DOHH2 (cell line): Measurements from ENCODE around the gene KRTAP22-2.

Experiments used
- H3F3A ChIP-seq: fragments of 200-600 bp; sonication (generic), shearing (Covaris generic); 2 replicates; pipeline ENCODE4 v1.6.0; 2016; ENCODE audit warnings: antibody characterized with exemption, mild to moderate bottlenecking; ENCODE audit not compliant: control insufficient read depth, insufficient read depth
- H3K27ac ChIP-seq: fragments of 200-600 bp; sonication (generic); 2 replicates; pipeline ENCODE4 v1.5.1; 2014; ENCODE audit warnings: low read depth, mild to moderate bottlenecking, low read length, moderate library complexity
- H3K27me3 ChIP-seq: fragments of 200-600 bp; sonication (generic); 2 replicates; pipeline ENCODE4 v1.6.1; 2014; ENCODE audit warnings: mild to moderate bottlenecking, low read length, mixed read lengths; ENCODE audit not compliant: control insufficient read depth
- H3K36me3 ChIP-seq: fragments of 200-600 bp; sonication (generic); 2 replicates; pipeline ENCODE4 v1.6.1; 2014; ENCODE audit warnings: mild to moderate bottlenecking, low read length, moderate library complexity, mixed read lengths; ENCODE audit not compliant: control insufficient read depth
- H3K4me1 ChIP-seq: fragments of 200-600 bp; sonication (generic); 2 replicates; pipeline ENCODE4 v1.6.1; 2014; ENCODE audit warnings: mild to moderate bottlenecking, low read length, mixed read lengths; ENCODE audit not compliant: control insufficient read depth
- H3K4me2 ChIP-seq: fragments of 200-600 bp; sonication (generic); 2 replicates; pipeline ENCODE4 v1.6.0; 2014; ENCODE audit warnings: mild to moderate bottlenecking, low read length, moderate library complexity
- H3K4me3 ChIP-seq: fragments of 200-600 bp; sonication (generic); 2 replicates; pipeline ENCODE4 v1.5.1; 2014; ENCODE audit warnings: mild to moderate bottlenecking, low read length, mixed read lengths
- H3K79me2 ChIP-seq: fragments of 200-600 bp; sonication (generic); 2 replicates; pipeline ENCODE4 v1.6.1; 2014; ENCODE audit warnings: mild to moderate bottlenecking, low read length, mixed read lengths; ENCODE audit not compliant: control insufficient read depth
- H3K9me2 ChIP-seq: fragments of 200-600 bp; sonication (generic); replicated peaks from 2 replicates; pipeline ENCODE4 v1.6.1; 2014; ENCODE audit warnings: mild to moderate bottlenecking, low read length, mixed read lengths; ENCODE audit not compliant: control insufficient read depth
- H3K9me3 ChIP-seq: fragments of 200-600 bp; sonication (generic); 2 replicates; pipeline ENCODE4 v1.6.1; 2014; ENCODE audit warnings: antibody characterized with exemption, low read length, mixed read lengths; ENCODE audit not compliant: control insufficient read depth, insufficient read depth
- H4K20me1 ChIP-seq: fragments of 200-600 bp; sonication (generic); 2 replicates; pipeline ENCODE4 v1.6.0; 2014; ENCODE audit warnings: low read depth, mild to moderate bottlenecking, antibody characterized with exemption, low read length, moderate library complexity; ENCODE audit not compliant: control insufficient read depth, insufficient read depth
- EZH2phosphoT487 ChIP-seq: fragments of 200-600 bp; sonication (generic); IDR thresholded peaks from 2 replicates; pipeline ENCODE4 v1.6.1; 2017; ENCODE audit warnings: borderline replicate concordance, mild to moderate bottlenecking, antibody characterized with exemption, low read length, moderate library complexity, mixed read lengths
- TF ChIP-seq, protein P1 (sequence below): fragments of 200-600 bp; sonication (generic); IDR thresholded peaks from one replicate; pipeline ENCODE4 v1.5.1; 2014; ENCODE audit warnings: antibody characterized with exemption, mild to moderate bottlenecking, low read depth, low read length; ENCODE audit not compliant: poor library complexity, severe bottlenecking

The KRTAP22-2 gene

DNA sequence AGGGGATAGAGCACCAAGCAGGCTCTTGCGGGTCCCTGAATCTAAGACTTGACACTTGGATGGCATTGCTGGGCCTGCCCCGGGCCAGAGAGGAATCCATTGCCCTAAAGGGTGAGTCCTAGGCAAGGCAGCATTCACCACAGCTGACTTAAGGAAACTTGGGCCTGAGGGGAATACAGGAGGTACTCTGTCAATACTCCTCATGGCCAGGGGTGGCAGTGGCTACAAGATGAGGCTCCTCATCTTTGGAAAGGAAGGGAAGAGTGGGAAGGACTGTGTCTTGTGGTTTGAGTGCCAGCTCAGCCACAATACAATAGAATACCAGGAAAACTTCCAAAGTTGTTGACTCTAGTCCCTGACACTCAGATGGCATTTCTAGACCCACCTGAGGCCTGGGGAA is 15.8 kb upstream of the KRTAP22-2 start:
- Histone ChIP-seq H3K4me2 (no peak overlapping the region), H3K9me3 (no peaks in the 10 kb centered on the region), H3K27me3 (no peaks in the 10 kb centered on the region), H3K36me3 (no peaks in the 10 kb centered on the region), H3K27ac (no peak overlapping the region), H3K4me3 (no peak overlapping the region), H3F3A (no peaks in the 10 kb centered on the region), H3K4me1 (no peaks in the 10 kb centered on the region), H3K9me2 (no peaks in the 10 kb centered on the region), H3K79me2 (no peaks in the 10 kb centered on the region), H4K20me1 (no peaks in the 10 kb centered on the region)
- no peak for TF ChIP-seq EZH2phosphoT487
- TF ChIP-seq, protein P1, sequence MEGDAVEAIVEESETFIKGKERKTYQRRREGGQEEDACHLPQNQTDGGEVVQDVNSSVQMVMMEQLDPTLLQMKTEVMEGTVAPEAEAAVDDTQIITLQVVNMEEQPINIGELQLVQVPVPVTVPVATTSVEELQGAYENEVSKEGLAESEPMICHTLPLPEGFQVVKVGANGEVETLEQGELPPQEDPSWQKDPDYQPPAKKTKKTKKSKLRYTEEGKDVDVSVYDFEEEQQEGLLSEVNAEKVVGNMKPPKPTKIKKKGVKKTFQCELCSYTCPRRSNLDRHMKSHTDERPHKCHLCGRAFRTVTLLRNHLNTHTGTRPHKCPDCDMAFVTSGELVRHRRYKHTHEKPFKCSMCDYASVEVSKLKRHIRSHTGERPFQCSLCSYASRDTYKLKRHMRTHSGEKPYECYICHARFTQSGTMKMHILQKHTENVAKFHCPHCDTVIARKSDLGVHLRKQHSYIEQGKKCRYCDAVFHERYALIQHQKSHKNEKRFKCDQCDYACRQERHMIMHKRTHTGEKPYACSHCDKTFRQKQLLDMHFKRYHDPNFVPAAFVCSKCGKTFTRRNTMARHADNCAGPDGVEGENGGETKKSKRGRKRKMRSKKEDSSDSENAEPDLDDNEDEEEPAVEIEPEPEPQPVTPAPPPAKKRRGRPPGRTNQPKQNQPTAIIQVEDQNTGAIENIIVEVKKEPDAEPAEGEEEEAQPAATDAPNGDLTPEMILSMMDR: no peak

DNA sequence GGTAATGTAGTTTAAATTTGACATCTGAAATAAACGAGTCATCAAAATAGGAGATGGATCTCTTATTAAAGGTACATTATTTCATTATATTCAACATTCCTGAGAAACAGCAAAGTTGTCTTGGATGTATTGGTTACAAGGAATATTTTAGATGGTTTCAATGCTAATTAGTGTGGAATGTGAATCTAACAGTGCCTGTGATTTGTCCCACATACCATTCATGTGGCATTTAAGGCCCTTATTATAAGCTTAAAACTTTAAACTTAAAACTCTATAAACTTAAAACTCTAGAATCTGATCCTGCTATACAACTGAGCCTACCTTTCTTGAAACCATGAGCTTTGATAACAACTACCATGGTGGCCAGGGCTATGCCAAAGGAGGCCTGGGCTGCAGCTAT is 10.6 kb upstream of the KRTAP22-2 start, which contains the start of gene KRTAP22-1:
TSS of gene KRTAP22-1 (plus strand) at position 301 of the 400 bp plus-strand sequence.
- Histone ChIP-seq H3K9me3 (no peaks in the 10 kb centered on the region), H3K79me2 (no peaks in the 10 kb centered on the region), H3K9me2 (no peaks in the 10 kb centered on the region), H3K4me3 (no peak within 1 kb of the TSS), H3K4me1 (no peaks in the 10 kb centered on the region), H3F3A (no peaks in the 10 kb centered on the region), H3K27ac (no peak within 1 kb of the TSS), H3K4me2 (no peak within 1 kb of the TSS), H3K27me3 (no peaks in the 10 kb centered on the region), H4K20me1 (no peaks in the 10 kb centered on the region), H3K36me3 (no peaks in the 10 kb centered on the region)
- TF ChIP-seq, protein P1: no peak
- TF ChIP-seq EZH2phosphoT487: no peak

DNA sequence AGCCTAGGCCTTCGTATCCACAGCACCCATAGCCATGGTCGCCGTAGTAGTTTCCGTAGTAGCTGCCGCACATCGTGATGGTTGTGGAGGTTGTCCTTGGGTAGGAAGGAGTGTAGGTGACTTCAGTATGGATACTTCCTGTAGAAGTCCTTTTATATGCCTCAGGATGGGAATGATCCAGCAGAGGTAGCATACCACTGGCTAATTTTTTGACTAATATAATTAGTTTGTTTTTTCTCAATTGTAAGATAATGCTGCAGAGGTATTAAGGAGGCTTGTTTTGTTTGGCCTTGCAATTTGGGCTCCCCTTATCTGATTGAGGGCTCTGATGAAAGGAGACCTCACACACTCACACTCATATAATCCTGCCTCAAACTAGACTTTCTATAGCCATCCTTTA is 8.6 kb upstream of the KRTAP22-2 start, which contains the start of gene KRTAP6-2:
TSS of gene KRTAP6-2 (minus strand) at position 101 of the 400 bp plus-strand sequence. CDS start at position 73, 28 bp downstream.
- Histone ChIP-seq H3K79me2 (no peaks in the 10 kb centered on the region), H3K36me3 (no peaks in the 10 kb centered on the region), H3F3A (no peaks in the 10 kb centered on the region), H3K4me1 (no peaks in the 10 kb centered on the region), H3K27me3 (no peaks in the 10 kb centered on the region), H3K9me2 (no peaks in the 10 kb centered on the region), H3K4me3 (no peak within 1 kb of the TSS), H3K4me2 (no peak within 1 kb of the TSS), H3K9me3 (no peaks in the 10 kb centered on the region), H4K20me1 (no peaks in the 10 kb centered on the region), H3K27ac (no peak within 1 kb of the TSS)
- TF ChIP-seq, protein P1: no peak
- TF ChIP-seq EZH2phosphoT487: no peak

DNA sequence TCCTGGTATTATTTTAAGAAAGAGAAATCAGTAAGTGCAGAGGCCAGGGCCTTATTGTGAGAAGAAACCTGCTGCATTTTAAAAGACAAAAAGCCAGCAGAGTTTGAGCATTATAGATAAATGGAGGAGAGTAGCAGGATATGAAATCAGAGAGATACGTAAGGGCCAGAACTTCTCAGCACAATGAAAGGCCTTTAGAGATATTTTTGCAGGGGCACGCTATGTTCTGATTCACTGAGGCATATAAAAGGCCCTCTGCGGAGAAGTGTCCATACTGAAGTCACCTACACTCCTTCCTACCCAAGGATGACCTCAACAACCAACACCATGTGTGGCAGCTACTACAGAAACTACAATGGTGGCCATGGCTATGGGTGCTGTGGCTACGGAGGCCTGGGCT is 1.9 kb upstream of the KRTAP22-2 start, which contains the start of gene KRTAP6-3:
TSS of gene KRTAP6-3 (plus strand) at position 301 of the 400 bp plus-strand sequence. CDS start at position 307, 6 bp downstream.
- H4K20me1 ChIP-seq: no peaks in the 10 kb centered on the region
- H3K79me2 ChIP-seq: no peaks in the 10 kb centered on the region
- no peaks in the 10 kb centered on the region for H3K9me3 ChIP-seq
- H3K27ac ChIP-seq: no peak within 1 kb of the TSS
- H3K9me2 ChIP-seq: no peaks in the 10 kb centered on the region
- no peak for TF ChIP-seq EZH2phosphoT487
- TF ChIP-seq, protein P1: no peak
- no peaks in the 10 kb centered on the region for H3K4me1 ChIP-seq
- H3F3A ChIP-seq: no peaks in the 10 kb centered on the region
- H3K4me3 ChIP-seq: no peak within 1 kb of the TSS
- no peak within 1 kb of the TSS for H3K4me2 ChIP-seq
- no peaks in the 10 kb centered on the region for H3K27me3 ChIP-seq
- no peaks in the 10 kb centered on the region for H3K36me3 ChIP-seq
